ENCODE results near the gene ASPG. TPM values are rescaled to one million over a fixed set of nuclear protein-coding genes. Genes with fewer than 3 reads are reported as not detected.

ASPG gene
- total and polyA plus RNA-seq, 8 donors: 1.4 to 32.2 (median 11.4) TPM

- H3K27me3 ChIP-seq: peaks cover 5 to 68% of the 10 kb centered on the region in 2 donors
- TF ChIP-seq, protein P1, sequence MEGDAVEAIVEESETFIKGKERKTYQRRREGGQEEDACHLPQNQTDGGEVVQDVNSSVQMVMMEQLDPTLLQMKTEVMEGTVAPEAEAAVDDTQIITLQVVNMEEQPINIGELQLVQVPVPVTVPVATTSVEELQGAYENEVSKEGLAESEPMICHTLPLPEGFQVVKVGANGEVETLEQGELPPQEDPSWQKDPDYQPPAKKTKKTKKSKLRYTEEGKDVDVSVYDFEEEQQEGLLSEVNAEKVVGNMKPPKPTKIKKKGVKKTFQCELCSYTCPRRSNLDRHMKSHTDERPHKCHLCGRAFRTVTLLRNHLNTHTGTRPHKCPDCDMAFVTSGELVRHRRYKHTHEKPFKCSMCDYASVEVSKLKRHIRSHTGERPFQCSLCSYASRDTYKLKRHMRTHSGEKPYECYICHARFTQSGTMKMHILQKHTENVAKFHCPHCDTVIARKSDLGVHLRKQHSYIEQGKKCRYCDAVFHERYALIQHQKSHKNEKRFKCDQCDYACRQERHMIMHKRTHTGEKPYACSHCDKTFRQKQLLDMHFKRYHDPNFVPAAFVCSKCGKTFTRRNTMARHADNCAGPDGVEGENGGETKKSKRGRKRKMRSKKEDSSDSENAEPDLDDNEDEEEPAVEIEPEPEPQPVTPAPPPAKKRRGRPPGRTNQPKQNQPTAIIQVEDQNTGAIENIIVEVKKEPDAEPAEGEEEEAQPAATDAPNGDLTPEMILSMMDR (IDR thresholded peaks at IDR 0.05): no peak
- H3K9me3 ChIP-seq: no peaks in the 10 kb centered on the region
- no peaks in the 10 kb centered on the region for H3K36me3 ChIP-seq
- ATAC-seq (peak; percentile 4), DNase-seq (peak in 1 of 4 donors; percentile 42)
- intact Hi-C loops (cut with DNase I): no loop called here
- H3K4me3 ChIP-seq: no peak overlapping the region
- H3K4me1 ChIP-seq: no peaks in the 10 kb centered on the region
- no peak overlapping the region for H3K27ac ChIP-seq
These were observed 1.1 kb upstream of the ASPG start for GRCh38 chr14:104084251-104085002.

DNA sequence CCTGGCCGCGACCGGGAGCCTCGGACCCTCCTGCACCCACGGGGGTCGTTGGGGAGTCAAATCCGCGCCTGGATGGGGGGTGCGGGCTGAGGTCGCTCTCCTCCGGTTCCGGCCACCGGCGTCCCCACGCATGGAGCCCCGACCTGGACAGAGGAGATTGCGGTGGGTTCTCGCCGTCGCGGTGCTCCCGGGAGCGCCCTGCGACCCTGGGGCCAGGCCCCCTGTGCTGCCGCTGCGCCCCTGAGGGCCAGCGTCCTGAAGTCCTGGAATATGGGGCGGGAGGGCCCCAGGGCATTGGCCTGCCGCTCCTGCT lies 345 bp downstream of the ASPG start:
- DNase-seq (no peak), ATAC-seq (no peak)
- Histone ChIP-seq H3K9me3 (no peaks in the 10 kb centered on the region), H3K27ac (no peak overlapping the region), H3K4me3 (peak overlapping the region in 1 of 2 donors; percentile 11), H3K36me3 (no peaks in the 10 kb centered on the region), H3K27me3 (peaks cover 5 to 68% of the 10 kb centered on the region in 2 donors), H3K4me1 (no peaks in the 10 kb centered on the region)
- intact Hi-C loops (cut with DNase I): no loop called here
- TF ChIP-seq, protein P1 (IDR thresholded peaks at IDR 0.05): no peak

DNA sequence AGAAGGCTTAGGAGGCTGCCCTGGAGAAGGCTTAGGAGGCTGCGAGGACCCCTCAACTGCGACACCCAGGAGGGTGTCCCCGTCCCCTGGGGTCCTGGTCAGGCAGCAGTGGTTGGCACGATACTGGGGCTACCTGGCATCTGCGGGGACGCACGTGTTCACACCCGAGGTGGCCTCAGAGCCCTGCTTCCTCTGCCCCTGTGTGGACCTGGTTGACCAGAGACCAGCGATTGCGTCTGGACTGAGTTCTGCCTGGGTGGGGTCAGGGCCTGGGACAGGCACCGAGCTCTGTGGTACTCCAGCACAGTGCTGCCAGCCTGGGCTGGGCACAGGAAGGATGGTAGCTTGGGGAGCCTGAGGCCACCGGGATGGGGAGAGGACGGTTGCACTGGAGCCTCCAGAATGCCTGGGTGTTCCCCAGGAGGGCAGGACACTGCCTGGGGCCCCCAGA lies 735 bp downstream of the ASPG start:
- intact Hi-C loops (cut with DNase I): no loop called here
- Histone ChIP-seq H3K4me3 (no peak overlapping the region), H3K27me3 (peaks cover 5 to 68% of the 10 kb centered on the region in 2 donors), H3K27ac (no peak overlapping the region), H3K4me1 (no peaks in the 10 kb centered on the region), H3K36me3 (no peaks in the 10 kb centered on the region), H3K9me3 (no peaks in the 10 kb centered on the region)
- TF ChIP-seq, protein P1 (IDR thresholded peaks at IDR 0.05): no peak
- ATAC-seq: no peak
- DNase-seq: no peak

DNA sequence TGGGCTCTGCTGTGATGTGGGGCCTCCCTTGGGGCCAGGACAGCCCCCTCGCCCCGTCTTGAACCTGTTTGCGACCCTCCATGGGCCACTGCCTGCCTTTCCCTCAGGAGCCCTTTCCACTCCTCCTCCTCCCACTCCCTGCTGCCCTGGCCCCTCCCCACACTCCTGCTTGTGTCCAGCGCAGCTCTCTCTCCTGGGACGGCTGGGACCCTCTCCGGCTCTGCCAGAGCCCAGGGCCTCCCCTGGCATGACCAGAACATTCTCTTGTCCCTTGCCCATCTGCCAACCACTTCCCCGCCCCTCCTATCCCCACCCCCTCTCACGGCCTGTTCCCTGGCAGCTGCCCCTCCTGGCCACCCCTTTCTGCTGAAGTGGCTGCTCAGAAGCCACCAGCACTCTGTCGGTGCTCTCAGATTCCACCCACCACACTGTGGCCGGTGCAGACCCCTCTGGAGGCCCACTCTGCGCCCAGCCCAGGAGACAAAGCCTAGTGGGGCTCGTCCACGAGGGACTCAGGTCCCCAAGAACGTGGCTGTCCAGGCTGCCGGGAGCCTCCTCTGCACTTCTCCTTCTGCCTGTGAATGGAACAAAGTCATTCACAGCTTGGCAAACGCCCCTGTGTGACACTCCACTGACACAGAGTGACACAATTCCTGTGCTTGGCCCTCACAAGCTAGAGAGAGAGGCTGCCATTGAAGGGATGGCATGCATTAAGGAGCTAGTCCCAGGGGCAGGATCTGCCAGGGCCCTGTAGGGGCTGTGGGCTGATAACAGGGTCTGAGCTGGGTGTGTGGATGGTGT lies 1.4 kb downstream of the ASPG start:
- intact Hi-C loops (cut with DNase I): no loop called here
- DNase-seq (no peak), ATAC-seq (no peak)
- Histone ChIP-seq H3K4me3 (no peak overlapping the region), H3K27ac (no peak overlapping the region), H3K4me1 (no peaks in the 10 kb centered on the region), H3K9me3 (no peaks in the 10 kb centered on the region), H3K36me3 (no peaks in the 10 kb centered on the region), H3K27me3 (peaks cover 5 to 66% of the 10 kb centered on the region in 2 donors)
- TF ChIP-seq, protein P1 (IDR thresholded peaks at IDR 0.05): no peak

GRCh38 chr14:104087505-104087904 lies 2.0 kb downstream of the ASPG start:
- H3K9me3 ChIP-seq: no peaks in the 10 kb centered on the region
- H3K27me3 ChIP-seq: peaks cover 5 to 66% of the 10 kb centered on the region in 2 donors
- no peak overlapping the region for H3K4me3 ChIP-seq
- H3K36me3 ChIP-seq: no peaks in the 10 kb centered on the region
- no peak overlapping the region for H3K27ac ChIP-seq
- no peaks in the 10 kb centered on the region for H3K4me1 ChIP-seq
- ATAC-seq (no peak), DNase-seq (no peak)
- intact Hi-C loops (cut with DNase I): no loop called here
- TF ChIP-seq, protein P1 (IDR thresholded peaks at IDR 0.05): no peak

Measured in left lung (tissue), 10 donors.